Activated CD4-positive, alpha-beta T cell treated with anti-CD3 and anti-CD28 coated beads, Interleukin-2, Interleukin-6, amounts not matched to agents 100 ng/mL and 50 ng/mL, durations not matched to agents 16 hours and 8 hours (primary cell): ENCODE results near the gene AK2.
"Not testable (repeated sequence)": the region's sequence is repeated elsewhere in the genome, so short reads cannot be mapped to it uniquely, and the experiment has no call there.

Experiments used
- DNase-seq: peaks from one replicate; pipeline ENCODE4 v3.0.0-alpha.2; 2020

Gene AK2

GRCh38 chr1:33036526-33037503, at the start of gene AK2:
AK2 (minus strand) TSS chr1:33036883; CDS start chr1:33036828, 55 bp downstream.
- DNase-seq, result peak; percentile 98

GRCh38 chr1:33086384-33086850, 49.7 kb upstream of the AK2 start:
- DNase-seq, result peak; percentile 47

- no peak for DNase-seq
These were observed 48.6 kb upstream of the AK2 start for GRCh38 chr1:33085332-33085731.

- no peak for DNase-seq
These were observed 46.0 kb upstream of the AK2 start for GRCh38 chr1:33082575-33083108.

- no peak for DNase-seq
These were observed 45.0 kb upstream of the AK2 start for GRCh38 chr1:33081554-33082305.

- DNase-seq, result peak; percentile 97
These were observed 44.3 kb upstream of the AK2 start, which contains the start of gene AZIN2 for GRCh38 chr1:33080885-33081553. AZIN2 (plus strand) TSS chr1:33081153; CDS start chr1:33082250, 1,097 bp downstream.

- DNase-seq, result no peak
These were observed 43.7 kb upstream of the AK2 start for GRCh38 chr1:33080373-33080772.

GRCh38 chr1:33078030-33078591, 41.4 kb upstream of the AK2 start:
- DNase-seq, result no peak

- DNase-seq, result no peak
These were observed 37.7 kb upstream of the AK2 start for GRCh38 chr1:33074193-33074945.

- DNase-seq, result no peak
These were observed 36.0 kb upstream of the AK2 start for GRCh38 chr1:33072707-33073106.

GRCh38 chr1:33070628-33071027, 33.9 kb upstream of the AK2 start:
- DNase-seq, result no peak

- DNase-seq, result not testable (repeated sequence)
These were observed 31.4 kb upstream of the AK2 start for GRCh38 chr1:33068108-33068507.

GRCh38 chr1:33066477-33066876, 29.8 kb upstream of the AK2 start:
- DNase-seq, result not testable (repeated sequence)

GRCh38 chr1:33065301-33065700, 28.6 kb upstream of the AK2 start:
- no peak for DNase-seq

GRCh38 chr1:33064284-33064683, 27.6 kb upstream of the AK2 start:
- DNase-seq, result not testable (repeated sequence)

GRCh38 chr1:33061834-33062233, 25.2 kb upstream of the AK2 start:
- no peak for DNase-seq

- no peak for DNase-seq
These were observed 23.9 kb upstream of the AK2 start for GRCh38 chr1:33060579-33061083.

- no peak for DNase-seq
These were observed 20.4 kb upstream of the AK2 start for GRCh38 chr1:33057095-33057494.

- DNase-seq, result no peak
These were observed 19.7 kb upstream of the AK2 start for GRCh38 chr1:33056426-33056825.

GRCh38 chr1:33055210-33056008, 18.7 kb upstream of the AK2 start:
- peak; percentile 60 for DNase-seq
